ENCODE results near the gene FKBP9. TPM values are rescaled to one million over a fixed set of nuclear protein-coding genes. Genes with fewer than 3 reads are reported as not detected.

FKBP9 gene
- total and polyA plus RNA-seq, 2 of the 8 experiments (the other 6 are each of a cell fraction or from before 2014, with no cell fraction given) = 7.2 to 10.1 TPM

- TF ChIP-seq, protein P1, sequence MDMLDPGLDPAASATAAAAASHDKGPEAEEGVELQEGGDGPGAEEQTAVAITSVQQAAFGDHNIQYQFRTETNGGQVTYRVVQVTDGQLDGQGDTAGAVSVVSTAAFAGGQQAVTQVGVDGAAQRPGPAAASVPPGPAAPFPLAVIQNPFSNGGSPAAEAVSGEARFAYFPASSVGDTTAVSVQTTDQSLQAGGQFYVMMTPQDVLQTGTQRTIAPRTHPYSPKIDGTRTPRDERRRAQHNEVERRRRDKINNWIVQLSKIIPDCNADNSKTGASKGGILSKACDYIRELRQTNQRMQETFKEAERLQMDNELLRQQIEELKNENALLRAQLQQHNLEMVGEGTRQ (IDR thresholded peaks at IDR 0.05; ENCODE audit: low read length) = no peak
These were observed 27.7 kb upstream of the FKBP9 start (continued) for GRCh38 chr7:32929430-32930143.

All from H1 (cell line).